Upper lobe of right lung (tissue), 1 donor: ENCODE data around the gene CEMIP. TPM values are rescaled to one million over a fixed set of nuclear protein-coding genes. Genes with fewer than 3 reads are reported as not detected.

Source experiments
- ATAC-seq: fragments of 200-7000 bp; cut with Tn5 transposase; one replicate; pipeline ENCODE4 v1.9.1; 2020; ENCODE audit warnings: mild to moderate bottlenecking, moderate library complexity
- DNase-seq: peaks from one replicate; pipeline ENCODE4 v3.0.0-alpha.2; 2020
- H3K27ac ChIP-seq: fragments of 200-600 bp; one replicate; pipeline ENCODE4 v1.8.0; 2022
- H3K27me3 ChIP-seq: fragments of 200-600 bp; one replicate; pipeline ENCODE4 v1.8.0; 2022; ENCODE audit warnings: mild to moderate bottlenecking
- H3K36me3 ChIP-seq: fragments of 200-600 bp; one replicate; pipeline ENCODE4 v1.8.0; 2022
- H3K4me1 ChIP-seq: fragments of 200-600 bp; one replicate; pipeline ENCODE4 v1.8.0; 2022
- H3K4me3 ChIP-seq: fragments of 200-600 bp; one replicate; pipeline ENCODE4 v1.8.0; 2022; ENCODE audit warnings: mild to moderate bottlenecking
- H3K9me3 ChIP-seq: fragments of 200-600 bp; one replicate; pipeline ENCODE4 v1.8.0; 2022
- intact Hi-C: fragments of 100-400 bp; cut with DNase I; formaldehyde crosslinking; loops from one replicate; pipeline ENCODE4 v1.11.0; 2022
- total RNA-seq: library from RNA; stranded (reverse); fragmentation: NEBNext Ultra II Directional; extraction: Animal tissue kit (Norgen Biotek cat#: 25700); gene quantifications from one replicate; pipeline ENCODE4 v1.2.1, GENCODE V29; 2021
- TF ChIP-seq, protein P1 (sequence below): fragments of 200-600 bp; IDR thresholded peaks from one replicate; pipeline ENCODE4 v1.8.0; 2022; ENCODE audit warnings: antibody characterized with exemption
- donor health status: DM: no; HTN: yes; CAD: no; lungs with severe emphysema.

The CEMIP gene
- total RNA-seq, 1 donor from 2014 or later, result 17.3 TPM

DNA sequence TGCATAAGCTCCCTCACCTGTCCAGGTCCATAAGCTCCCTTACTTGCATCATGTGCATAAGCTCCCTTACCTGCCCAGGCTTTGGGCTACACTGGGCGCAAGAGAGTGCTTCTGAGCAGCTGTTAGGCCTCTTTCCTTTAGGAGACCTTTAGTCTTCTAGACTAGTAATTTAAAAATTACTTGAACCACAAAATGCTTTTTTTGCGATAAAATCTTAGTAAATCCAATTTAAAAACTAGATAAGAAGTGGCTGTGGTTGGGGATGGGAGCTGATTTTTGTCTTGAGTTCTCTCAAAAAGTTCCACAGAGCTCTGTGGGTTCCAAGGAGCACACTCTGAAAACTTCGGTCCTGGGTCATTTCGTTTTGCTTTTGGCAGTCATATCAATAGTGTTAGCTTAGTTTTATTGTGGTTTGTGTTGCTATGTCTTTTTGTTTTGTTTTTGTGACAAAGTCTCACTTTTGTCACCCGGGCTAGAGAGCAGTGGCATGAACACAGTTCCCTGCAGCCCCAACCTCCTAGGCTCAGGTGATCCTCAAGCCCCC is 6.7 kb downstream of the CEMIP start:
- peaks cover 11% of the 10 kb centered on the region for H3K27me3 ChIP-seq
- H3K36me3 ChIP-seq, result no peaks in the 10 kb centered on the region
- no peak for ATAC-seq
- no peaks in the 10 kb centered on the region for H3K4me1 ChIP-seq
- TF ChIP-seq, protein P1, sequence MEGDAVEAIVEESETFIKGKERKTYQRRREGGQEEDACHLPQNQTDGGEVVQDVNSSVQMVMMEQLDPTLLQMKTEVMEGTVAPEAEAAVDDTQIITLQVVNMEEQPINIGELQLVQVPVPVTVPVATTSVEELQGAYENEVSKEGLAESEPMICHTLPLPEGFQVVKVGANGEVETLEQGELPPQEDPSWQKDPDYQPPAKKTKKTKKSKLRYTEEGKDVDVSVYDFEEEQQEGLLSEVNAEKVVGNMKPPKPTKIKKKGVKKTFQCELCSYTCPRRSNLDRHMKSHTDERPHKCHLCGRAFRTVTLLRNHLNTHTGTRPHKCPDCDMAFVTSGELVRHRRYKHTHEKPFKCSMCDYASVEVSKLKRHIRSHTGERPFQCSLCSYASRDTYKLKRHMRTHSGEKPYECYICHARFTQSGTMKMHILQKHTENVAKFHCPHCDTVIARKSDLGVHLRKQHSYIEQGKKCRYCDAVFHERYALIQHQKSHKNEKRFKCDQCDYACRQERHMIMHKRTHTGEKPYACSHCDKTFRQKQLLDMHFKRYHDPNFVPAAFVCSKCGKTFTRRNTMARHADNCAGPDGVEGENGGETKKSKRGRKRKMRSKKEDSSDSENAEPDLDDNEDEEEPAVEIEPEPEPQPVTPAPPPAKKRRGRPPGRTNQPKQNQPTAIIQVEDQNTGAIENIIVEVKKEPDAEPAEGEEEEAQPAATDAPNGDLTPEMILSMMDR, result no peak
- no peak for DNase-seq
- H3K4me3 ChIP-seq, result no peak overlapping the region
- H3K27ac ChIP-seq, result no peak overlapping the region
- intact Hi-C loops, result no loop called here
- H3K9me3 ChIP-seq, result no peaks in the 10 kb centered on the region

DNA sequence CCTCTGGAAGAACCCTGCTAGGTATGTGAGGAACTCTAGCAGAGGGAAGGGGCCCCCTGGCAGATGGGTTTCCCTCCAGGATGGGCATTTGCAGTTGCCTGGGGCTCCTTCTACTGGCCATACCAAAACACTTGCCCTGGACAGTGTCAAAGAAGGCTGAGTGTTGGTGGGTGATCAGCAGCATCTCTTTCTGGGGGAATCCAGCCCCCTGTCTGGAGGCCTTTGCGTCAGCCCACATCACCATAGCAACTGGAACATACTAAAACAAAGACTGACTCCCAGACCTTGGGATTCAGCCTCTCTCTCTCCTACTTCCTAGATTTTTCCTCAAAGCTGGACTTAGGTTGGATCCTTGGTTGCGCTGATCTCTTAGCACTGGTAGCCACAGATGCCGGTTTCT is 8.1 kb downstream of the CEMIP start:
- Histone ChIP-seq H3K27ac (no peak overlapping the region), H3K4me3 (no peak overlapping the region), H3K4me1 (no peaks in the 10 kb centered on the region), H3K9me3 (no peaks in the 10 kb centered on the region), H3K27me3 (peaks cover 5% of the 10 kb centered on the region), H3K36me3 (no peaks in the 10 kb centered on the region)
- intact Hi-C loops, result no loop called here
- TF ChIP-seq, protein P1, result no peak
- ATAC-seq, result no peak
- DNase-seq, result no peak

DNA sequence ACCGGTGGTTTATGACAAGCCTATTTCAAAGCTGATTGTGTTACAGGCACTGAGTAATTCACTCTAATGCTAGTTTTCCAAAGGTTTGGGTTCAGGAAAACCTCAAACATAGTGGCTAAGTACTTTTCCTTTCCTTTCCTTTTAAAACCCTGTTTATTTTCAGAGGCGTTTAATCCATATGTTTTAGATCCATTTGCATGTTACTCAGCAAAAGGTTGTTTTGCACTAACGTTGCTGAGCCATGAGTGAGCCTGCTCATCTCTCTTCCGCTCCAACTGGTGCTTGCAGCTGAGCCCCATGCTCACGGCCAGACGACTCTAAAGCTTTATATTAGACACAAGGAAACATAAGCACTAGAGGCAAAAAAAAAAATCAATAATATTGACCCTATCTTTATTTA is 9.4 kb downstream of the CEMIP start:
- intact Hi-C loops, result no loop called here
- H3K4me3 ChIP-seq, result no peak overlapping the region
- no peak overlapping the region for H3K27ac ChIP-seq
- peaks cover 5% of the 10 kb centered on the region for H3K27me3 ChIP-seq
- H3K9me3 ChIP-seq, result no peaks in the 10 kb centered on the region
- H3K4me1 ChIP-seq, result no peaks in the 10 kb centered on the region
- TF ChIP-seq, protein P1, result no peak
- H3K36me3 ChIP-seq, result no peaks in the 10 kb centered on the region
- ATAC-seq (no peak), DNase-seq (no peak)

DNA sequence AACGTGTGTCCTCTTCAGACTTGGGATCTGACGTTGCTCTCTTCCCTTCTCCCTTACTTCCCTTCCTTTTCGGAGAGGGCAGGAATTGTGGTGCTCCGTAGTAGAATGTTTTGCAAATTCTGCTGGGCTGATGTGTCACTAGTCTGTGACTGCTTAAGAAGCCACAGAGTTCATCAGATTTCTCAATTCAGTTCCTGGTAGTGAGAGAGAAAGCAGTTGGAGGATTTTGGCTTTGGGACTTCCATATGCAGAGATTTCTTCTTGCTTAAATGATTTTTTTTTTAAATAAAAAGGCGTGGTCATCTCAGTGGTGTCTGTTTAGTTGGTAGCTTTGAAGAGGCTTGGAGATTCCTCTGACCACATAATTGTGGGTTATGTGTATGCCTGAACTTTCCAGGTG is 10.1 kb downstream of the CEMIP start:
- no peaks in the 10 kb centered on the region for H3K4me1 ChIP-seq
- peak; percentile 66 for ATAC-seq
- no peak overlapping the region for H3K27ac ChIP-seq
- TF ChIP-seq, protein P1, result no peak
- no peaks in the 10 kb centered on the region for H3K36me3 ChIP-seq
- H3K27me3 ChIP-seq, result no peaks in the 10 kb centered on the region
- intact Hi-C loops, result no loop called here
- no peak overlapping the region for H3K4me3 ChIP-seq
- no peak for DNase-seq
- H3K9me3 ChIP-seq, result no peaks in the 10 kb centered on the region

DNA sequence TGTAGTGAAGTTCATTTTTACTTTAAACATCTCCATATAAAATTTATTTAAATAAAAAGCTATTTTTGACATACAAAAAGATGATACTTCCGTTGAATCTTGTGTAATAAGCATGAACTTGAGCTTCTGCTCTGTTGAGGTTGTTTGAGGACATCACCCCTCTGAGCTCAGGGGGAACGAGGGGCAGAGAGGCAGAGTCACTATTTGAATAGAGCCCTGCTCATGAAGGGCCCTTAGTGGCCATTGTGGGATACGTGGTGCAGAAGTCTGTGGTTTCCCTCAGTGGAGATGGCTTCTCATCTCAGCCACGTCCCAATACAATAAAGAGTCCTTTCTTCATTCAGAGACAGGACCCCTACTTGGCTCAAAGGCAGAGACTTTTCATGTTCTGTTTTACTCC is 10.6 kb downstream of the CEMIP start:
- H3K27me3 ChIP-seq, result no peaks in the 10 kb centered on the region
- no peak overlapping the region for H3K4me3 ChIP-seq
- H3K4me1 ChIP-seq, result no peaks in the 10 kb centered on the region
- no peaks in the 10 kb centered on the region for H3K9me3 ChIP-seq
- no peak for ATAC-seq
- peaks cover 3% of the 10 kb centered on the region for H3K36me3 ChIP-seq
- H3K27ac ChIP-seq, result no peak overlapping the region
- intact Hi-C loops, result no loop called here
- no peak for DNase-seq
- TF ChIP-seq, protein P1, result no peak

DNA sequence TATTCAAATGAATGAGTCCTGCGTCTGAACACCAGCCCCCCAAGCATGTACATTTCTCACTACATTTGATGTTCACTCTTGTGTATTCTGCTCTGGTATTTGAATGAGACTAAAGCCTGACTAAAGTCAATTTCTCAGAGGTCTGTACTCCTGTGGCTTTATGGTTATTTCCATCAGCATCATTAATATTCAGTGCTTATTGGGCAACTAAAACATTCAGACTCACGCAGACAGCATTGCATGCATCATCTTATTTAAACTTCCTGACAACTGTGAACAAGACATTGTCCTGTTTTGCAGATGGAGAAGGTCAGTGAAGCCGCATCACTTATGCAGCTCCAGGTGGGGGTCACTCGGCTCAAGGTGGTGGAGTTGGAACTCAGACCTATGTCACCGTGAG is 11.1 kb downstream of the CEMIP start:
- no peak overlapping the region for H3K27ac ChIP-seq
- TF ChIP-seq, protein P1, result no peak
- DNase-seq (no peak), ATAC-seq (no peak)
- H3K4me1 ChIP-seq, result no peaks in the 10 kb centered on the region
- peaks cover 7% of the 10 kb centered on the region for H3K36me3 ChIP-seq
- no peaks in the 10 kb centered on the region for H3K27me3 ChIP-seq
- H3K9me3 ChIP-seq, result no peaks in the 10 kb centered on the region
- intact Hi-C loops, result no loop called here
- H3K4me3 ChIP-seq, result no peak overlapping the region
